Large intestine (tissue), 12 donors: ENCODE results near the gene HBD. TPM values are rescaled to one million over a fixed set of nuclear protein-coding genes. Genes with fewer than 3 reads are reported as not detected.

Experiments
- DNase-seq, 2 donors: peaks; one replicate each; pipeline versions ENCODE4 v3.0.0 to v3.0.0-alpha.2; 2013
- H3K27ac ChIP-seq: one replicate; pipeline ENCODE4 v1.5.1; 2013; ENCODE audit warnings: low read length
- H3K27me3 ChIP-seq: 2 replicates; pipeline ENCODE4 v1.6.1; 2013; ENCODE audit warnings: low read length; ENCODE audit not compliant: control insufficient read depth, insufficient read depth
- H3K36me3 ChIP-seq: 2 replicates; pipeline ENCODE4 v1.6.1; 2013; ENCODE audit warnings: low read length; ENCODE audit not compliant: control insufficient read depth, insufficient read depth
- H3K4me1 ChIP-seq: one replicate; pipeline ENCODE4 v1.6.1; 2013; ENCODE audit warnings: low read length; ENCODE audit not compliant: control insufficient read depth, insufficient read depth
- H3K4me3 ChIP-seq: one replicate; pipeline ENCODE4 v1.5.1; 2013; ENCODE audit warnings: low read length
- H3K9me3 ChIP-seq: one replicate; pipeline ENCODE4 v1.6.1; 2013; ENCODE audit warnings: mild to moderate bottlenecking, low read depth, low read length, moderate library complexity; ENCODE audit not compliant: control insufficient read depth
- WGBS: methylation state at CpG from one replicate; pipeline ENCODE4 v1.1.5; 2013; ENCODE audit warnings: low lambda C conversion rate; ENCODE audit not compliant: insufficient coverage; 5-methylcytosine and 5-hydroxymethylcytosine counted together
- long read RNA-seq, 11 donors: transcript quantifications; one replicate each; lab custom pipeline, GENCODE V29; 2026
- polyA plus RNA-seq: library from polyadenylated mRNA; unstranded; fragments of 120-200 nt; gene quantifications from one replicate; pipeline ENCODE4 v1.2.1, GENCODE V29; 2013

The HBD gene
- polyA plus RNA-seq, result 0.09 TPM
- long read RNA-seq, donor 1, result 0 reads
- long read RNA-seq, donor 2, result 0 reads
- long read RNA-seq, donor 3, result 0 reads
- long read RNA-seq, donor 4, result 0 reads
- long read RNA-seq, donor 5, result 0 reads
- long read RNA-seq, donor 6, partial matches to known transcripts, result 0 of 1 reads
- long read RNA-seq, donor 6, other reads (novel, unspliced or antisense), result 0 of 1 reads
- long read RNA-seq, donor 7, result 0 reads
- long read RNA-seq, donor 8, result 0 reads
- long read RNA-seq, donor 9, result 0 reads
- long read RNA-seq, donor 10, result 0 reads
- long read RNA-seq, donor 11, result 0 reads

GRCh38 chr11:5234381-5234834, at the start of gene HBD:
TSS of gene HBD (minus strand) at chr11:5234483. CDS start at chr11:5234433, 50 bp downstream.
- no peaks in the 10 kb centered on the region for H3K27me3 ChIP-seq
- H3K4me1 ChIP-seq, result no peaks in the 10 kb centered on the region
- no peak for DNase-seq
- no CpG with 5 or more reads among the region's 2 CpGs for WGBS
- H3K4me3 ChIP-seq, result no peak within 1 kb of the TSS
- H3K27ac ChIP-seq, result no peak within 1 kb of the TSS
- H3K36me3 ChIP-seq, result no peaks in the 10 kb centered on the region
- no peaks in the 10 kb centered on the region for H3K9me3 ChIP-seq

GRCh38 chr11:5283882-5284281, 49.6 kb upstream of the HBD start:
- H3K9me3 ChIP-seq, result no peaks in the 10 kb centered on the region
- no peak for DNase-seq
- H3K4me3 ChIP-seq, result no peak overlapping the region
- H3K27ac ChIP-seq, result no peak overlapping the region
- no peaks in the 10 kb centered on the region for H3K36me3 ChIP-seq
- 91% methylated on average over 1 of the region's 1 CpG for WGBS
- no peaks in the 10 kb centered on the region for H3K4me1 ChIP-seq
- H3K27me3 ChIP-seq, result no peaks in the 10 kb centered on the region

GRCh38 chr11:5283086-5283485, 48.8 kb upstream of the HBD start:
- H3K4me1 ChIP-seq, result no peaks in the 10 kb centered on the region
- no peak overlapping the region for H3K4me3 ChIP-seq
- WGBS, result no CpG with 5 or more reads among the region's 3 CpGs
- no peak overlapping the region for H3K27ac ChIP-seq
- no peaks in the 10 kb centered on the region for H3K36me3 ChIP-seq
- DNase-seq, result no peak
- no peaks in the 10 kb centered on the region for H3K27me3 ChIP-seq
- H3K9me3 ChIP-seq, result no peaks in the 10 kb centered on the region

GRCh38 chr11:5282628-5283027, 48.3 kb upstream of the HBD start:
- DNase-seq, result no peak
- H3K27ac ChIP-seq, result no peak overlapping the region
- H3K4me1 ChIP-seq, result no peaks in the 10 kb centered on the region
- H3K4me3 ChIP-seq, result no peak overlapping the region
- no peaks in the 10 kb centered on the region for H3K27me3 ChIP-seq
- no CpG with 5 or more reads among the region's 2 CpGs for WGBS
- no peaks in the 10 kb centered on the region for H3K9me3 ChIP-seq
- H3K36me3 ChIP-seq, result no peaks in the 10 kb centered on the region

GRCh38 chr11:5281596-5281995, 47.3 kb upstream of the HBD start:
- Histone ChIP-seq H3K27ac (no peak overlapping the region), H3K27me3 (no peaks in the 10 kb centered on the region), H3K4me3 (no peak overlapping the region), H3K4me1 (no peaks in the 10 kb centered on the region), H3K9me3 (no peaks in the 10 kb centered on the region), H3K36me3 (no peaks in the 10 kb centered on the region)
- DNase-seq, result no peak

GRCh38 chr11:5280582-5281102, 46.4 kb upstream of the HBD start:
- Histone ChIP-seq H3K27me3 (no peaks in the 10 kb centered on the region), H3K4me1 (no peaks in the 10 kb centered on the region), H3K9me3 (no peaks in the 10 kb centered on the region), H3K27ac (no peak overlapping the region), H3K4me3 (no peak overlapping the region), H3K36me3 (no peaks in the 10 kb centered on the region)
- peak in 1 of 2 donors; percentile 16 for DNase-seq
- 65% methylated on average over 2 of the region's 3 CpGs for WGBS

- no peak overlapping the region for H3K4me3 ChIP-seq
- no peak overlapping the region for H3K27ac ChIP-seq
- no peaks in the 10 kb centered on the region for H3K27me3 ChIP-seq
- WGBS, result no CpG with 5 or more reads among the region's 4 CpGs
- no peak for DNase-seq
- H3K4me1 ChIP-seq, result no peaks in the 10 kb centered on the region
- H3K9me3 ChIP-seq, result no peaks in the 10 kb centered on the region
- H3K36me3 ChIP-seq, result no peaks in the 10 kb centered on the region
Measured at GRCh38 chr11:5279471-5280090, 45.3 kb upstream of the HBD start.

- H3K27ac ChIP-seq, result no peak overlapping the region
- DNase-seq, result no peak
- no CpG with 5 or more reads among the region's 1 CpG for WGBS
- no peaks in the 10 kb centered on the region for H3K9me3 ChIP-seq
- no peaks in the 10 kb centered on the region for H3K36me3 ChIP-seq
- H3K4me3 ChIP-seq, result no peak overlapping the region
- no peaks in the 10 kb centered on the region for H3K27me3 ChIP-seq
- no peaks in the 10 kb centered on the region for H3K4me1 ChIP-seq
Measured at GRCh38 chr11:5277807-5278382, 43.6 kb upstream of the HBD start.

- Histone ChIP-seq H3K27me3 (no peaks in the 10 kb centered on the region), H3K27ac (no peak overlapping the region), H3K36me3 (no peaks in the 10 kb centered on the region), H3K4me1 (no peaks in the 10 kb centered on the region), H3K9me3 (no peaks in the 10 kb centered on the region), H3K4me3 (no peak overlapping the region)
- WGBS, result 60% methylated on average over 1 of the region's 2 CpGs
- no peak for DNase-seq
Measured at GRCh38 chr11:5276697-5277096, 42.4 kb upstream of the HBD start.

GRCh38 chr11:5275369-5276110, 41.3 kb upstream of the HBD start:
- no CpG with 5 or more reads among the region's 6 CpGs for WGBS
- Histone ChIP-seq H3K9me3 (no peaks in the 10 kb centered on the region), H3K4me1 (no peaks in the 10 kb centered on the region), H3K36me3 (no peaks in the 10 kb centered on the region), H3K27me3 (no peaks in the 10 kb centered on the region), H3K4me3 (no peak overlapping the region), H3K27ac (no peak overlapping the region)
- DNase-seq, result no peak
